Peyer's patch (tissue), 4 donors: Measurements from ENCODE around the gene ZBTB12.

Experiments used
- CTCF ChIP-seq, 6 experiments: fragments of 450-650 bp in 4 of 6; fragments of 200-600 bp in 2 of 6; sonication (generic) in 1 of 6; IDR thresholded peaks; one replicate each; pipeline ENCODE4 v1.5.1; 2017 to 2019; ENCODE audit warnings: antibody characterized with exemption in 6 of 6, mild to moderate bottlenecking in 3 of 6, moderate library complexity in 1 of 6
- POLR2A ChIP-seq, 2 donors: fragments of 450-650 bp; IDR thresholded peaks; one replicate each; pipeline ENCODE4 v1.5.1; 2017; ENCODE audit warnings: antibody characterized with exemption in 2 of 2, mild to moderate bottlenecking in 2 of 2, moderate library complexity in 2 of 2

DNA sequence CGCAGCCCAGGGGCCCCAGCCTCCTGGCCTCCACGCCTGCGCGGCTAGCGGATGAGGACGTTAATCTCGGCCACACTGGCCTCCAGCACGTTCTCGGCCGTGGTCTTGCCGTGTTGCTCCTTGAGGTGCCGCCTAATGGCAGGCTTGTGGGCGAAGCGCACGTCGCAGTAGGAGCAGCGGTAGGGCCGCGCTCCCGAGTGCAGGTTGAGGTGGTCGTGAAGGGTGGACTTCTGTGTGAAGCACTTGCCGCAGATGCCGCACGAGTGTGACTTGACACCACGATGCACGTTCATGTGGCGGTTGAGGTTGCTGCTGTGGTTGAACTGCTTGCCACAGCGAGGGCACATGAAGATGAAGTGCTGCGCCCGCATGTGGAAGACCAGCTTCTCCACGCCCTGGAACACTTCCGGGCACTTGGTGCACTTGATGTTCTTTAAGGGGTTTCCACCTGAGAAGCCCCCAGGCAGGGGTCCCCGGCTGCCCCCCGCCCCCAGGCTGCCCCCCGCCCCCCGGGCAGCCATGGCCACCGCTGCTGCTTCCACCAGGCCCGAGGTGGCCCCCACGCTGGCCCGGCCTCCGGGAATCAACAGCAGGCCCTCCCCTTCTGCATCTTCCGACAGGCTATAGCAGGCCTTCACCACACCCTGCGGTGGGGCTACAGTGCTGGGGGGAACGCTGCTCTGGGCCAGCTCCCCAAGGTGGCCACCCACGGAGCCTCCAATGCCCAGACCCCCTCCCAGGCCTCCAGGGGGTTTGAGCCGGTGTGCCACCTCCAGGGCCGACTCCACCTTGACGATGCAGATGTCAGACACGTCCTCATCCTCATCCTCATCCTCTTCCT lies 1.8 kb downstream of the ZBTB12 start:
- TF ChIP-seq CTCF (IDR thresholded peaks at IDR 0.05), result no peak
- no peak for TF ChIP-seq POLR2A (IDR thresholded peaks at IDR 0.05)
